B cell (primary cell): ENCODE measurements around the gene WDR36. TPM values are rescaled to one million over a fixed set of nuclear protein-coding genes. Genes with fewer than 3 reads are reported as not detected.

ENCODE experiments used
- ATAC-seq: fragments of 200-7000 bp; cut with Tn5 transposase; one replicate; pipeline ENCODE4 v1.10.0; 2021; ENCODE audit warnings: low read depth, mild to moderate bottlenecking, moderate number of reproducible peaks, moderate library complexity
- CTCF ChIA-PET: fragments of 350-600 bp; sonication (Branson Sonifier 250); formaldehyde crosslinking; loops from one replicate; lab custom pipeline; 2021; ENCODE audit warnings: antibody characterized with exemption, inconsistent platforms; lab: Charles Lee
- POLR2A ChIA-PET: fragments of 350-600 bp; sonication (Branson Sonifier 250); formaldehyde crosslinking; loops from one replicate; lab custom pipeline; 2021; ENCODE audit warnings: antibody characterized with exemption; lab: Charles Lee
- DNase-seq: peaks from one replicate; pipeline ENCODE4 v3.0.0; 2013
- H2AFZ ChIP-seq: 2 replicates; pipeline ENCODE4 v1.6.1; 2012; ENCODE audit warnings: mild to moderate bottlenecking, low read depth, low read length; ENCODE audit not compliant: insufficient read depth, poor library complexity, severe bottlenecking
- H3K27ac ChIP-seq, 2 donors: 1 replicate in 1 of 2; 2 replicates in 1 of 2; pipeline ENCODE4 v1.5.1; 2012 to 2013; ENCODE audit warnings: low read length in 2 of 2, mild to moderate bottlenecking in 2 of 2, moderate library complexity in 1 of 2
- H3K27me3 ChIP-seq, 4 experiments: fragments of 200-600 bp in 1 of 4; sonication (generic) in 1 of 4; replicated peaks in 1 of 4; 1 replicate in 2 of 4; 2 replicates in 2 of 4; pipeline versions ENCODE4 v1.6.1 to v1.7.0; 2013 to 2016; ENCODE audit warnings: low read length in 3 of 4, mild to moderate bottlenecking in 2 of 4, mixed read lengths in 1 of 4, moderate library complexity in 1 of 4; ENCODE audit not compliant: insufficient read depth in 4 of 4, control insufficient read depth in 3 of 4; ENCODE audit errors: control extremely low read depth in 1 of 4
- H3K36me3 ChIP-seq, 2 experiments: replicated peaks in 1 of 2; 1 replicate in 1 of 2; 2 replicates in 1 of 2; pipeline versions ENCODE4 v1.6.1 to v1.7.1; 2013; ENCODE audit warnings: low read length in 1 of 2; ENCODE audit not compliant: insufficient read depth in 2 of 2, control insufficient read depth in 1 of 2; ENCODE audit errors: control extremely low read depth in 1 of 2, extremely low read depth in 1 of 2
- H3K4me1 ChIP-seq, 2 donors: fragments of 200-600 bp in 1 of 2; sonication (generic) in 1 of 2; 1 replicate in 1 of 2; 2 replicates in 1 of 2; pipeline versions ENCODE4 v1.5.1 to v1.6.1; 2013 to 2017; ENCODE audit warnings: low read length in 2 of 2; ENCODE audit not compliant: control insufficient read depth in 2 of 2, insufficient read depth in 2 of 2
- H3K4me2 ChIP-seq: replicated peaks from 2 replicates; pipeline ENCODE3; 2012; ENCODE audit warnings: mild to moderate bottlenecking, low read depth, low read length; ENCODE audit not compliant: poor library complexity, severe bottlenecking
- H3K4me3 ChIP-seq, 5 experiments: fragments of 200-600 bp in 1 of 5; sonication (generic) in 1 of 5; 1 replicate in 3 of 5; 2 replicates in 2 of 5; pipeline versions ENCODE4 v1.5.1 to v1.7.0; 2011 to 2016; ENCODE audit warnings: low read length in 4 of 5, mild to moderate bottlenecking in 4 of 5, low read depth in 2 of 5, control low read depth in 1 of 5, moderate library complexity in 1 of 5; ENCODE audit not compliant: insufficient read depth in 1 of 5; ENCODE audit errors: control extremely low read depth in 1 of 5, extremely low read depth in 1 of 5
- H3K79me2 ChIP-seq: fragments of 200-600 bp; sonication (generic); one replicate; pipeline ENCODE4 v1.6.0; 2016; ENCODE audit warnings: low read length; ENCODE audit not compliant: control insufficient read depth, insufficient read depth
- H3K9ac ChIP-seq: fragments of 200-600 bp; sonication (generic); 2 replicates; pipeline ENCODE4 v1.6.1; 2017; ENCODE audit warnings: mild to moderate bottlenecking, low read length, moderate library complexity
- H3K9me3 ChIP-seq, 3 donors: one replicate each; pipeline versions ENCODE4 v1.6.1 to v1.7.1; 2013; ENCODE audit warnings: low read length in 2 of 3; ENCODE audit not compliant: control insufficient read depth in 2 of 3, insufficient read depth in 1 of 3; ENCODE audit errors: control extremely low read depth in 1 of 3
- H4K20me1 ChIP-seq: 2 replicates; pipeline ENCODE4 v1.6.0; 2012; ENCODE audit warnings: mild to moderate bottlenecking, low read length; ENCODE audit not compliant: insufficient read depth, control insufficient read depth, poor library complexity, severe bottlenecking
- H3K27ac Mint-ChIP-seq: one replicate; pipeline ENCODE4 v1.8.0; 2021; ENCODE audit warnings: mixed read lengths
- H3K27me3 Mint-ChIP-seq: one replicate; pipeline ENCODE4 v1.8.0; 2021; ENCODE audit warnings: mixed read lengths
- H3K4me1 Mint-ChIP-seq: one replicate; pipeline ENCODE4 v1.8.0; 2021; ENCODE audit warnings: mixed read lengths
- H3K4me3 Mint-ChIP-seq: one replicate; pipeline ENCODE4 v1.8.0; 2021; ENCODE audit warnings: mixed read lengths
- H3K9me3 Mint-ChIP-seq: one replicate; pipeline ENCODE4 v1.8.0; 2022; ENCODE audit warnings: mixed read lengths; ENCODE audit not compliant: insufficient read depth
- CTCF ChIP-seq: fragments of 200-600 bp; IDR thresholded peaks from one replicate; pipeline ENCODE4 v1.8.0; 2022; ENCODE audit warnings: antibody characterized with exemption, mild to moderate bottlenecking
- EZH2 ChIP-seq: IDR thresholded peaks from 2 replicates; pipeline ENCODE4 v1.6.1; 2012; ENCODE audit warnings: borderline replicate concordance, low read depth, mild to moderate bottlenecking, moderate library complexity, low read length; ENCODE audit not compliant: insufficient read depth, poor library complexity, severe bottlenecking
- WGBS: methylation state at CpG from one replicate; pipeline ENCODE4 v1.1.5; 2013; ENCODE audit warnings: missing lambda C conversion rate; ENCODE audit not compliant: insufficient coverage; 5-methylcytosine and 5-hydroxymethylcytosine counted together
- intact Hi-C: fragments of 100-400 bp; cut with micrococcal nuclease; formaldehyde crosslinking; loops from one replicate; pipeline ENCODE4 v1.10.0; 2022
- polyA plus RNA-seq: library from polyadenylated mRNA; depleted of rRNA; stranded (reverse); fragments of >200 nt; gene quantifications from 2 replicates; pipeline ENCODE4 v1.2.3, GENCODE V29; 2012
- total RNA-seq, 2 donors: library from RNA; stranded (reverse); fragments of 120-200 nt in 1 of 2; gene quantifications; 1 replicate in 1 of 2; 2 replicates in 1 of 2; pipeline versions ENCODE4 v1.2.3 to v1.2.4, GENCODE V29; 2013 to 2022

Gene WDR36
- total and polyA plus RNA-seq, 2 donors (not counting 1 experiment from before 2014, with no cell fraction given): 6.0 to 35.2 TPM

DNA sequence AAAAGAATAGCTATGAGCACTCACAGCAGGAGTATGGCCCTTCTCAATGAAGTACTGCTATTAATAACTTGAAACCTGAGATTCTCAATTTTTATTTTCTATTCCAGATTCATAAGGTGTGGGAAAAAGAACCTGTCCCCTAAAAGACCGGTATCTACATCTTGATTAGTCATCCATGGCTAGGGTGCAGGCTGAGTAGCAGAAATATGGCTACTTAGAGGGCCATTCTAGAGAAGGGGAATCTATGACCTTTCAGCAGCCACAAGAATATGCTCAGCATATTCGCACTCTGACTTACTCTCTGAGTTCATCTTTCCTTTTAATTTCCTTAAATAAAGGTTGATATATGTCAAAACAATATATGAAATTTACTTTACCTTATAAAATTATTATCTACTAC, 27.7 kb downstream of the WDR36 start:
- Histone ChIP-seq H3K4me3 (no peak overlapping the region), H4K20me1 (no peaks in the 10 kb centered on the region), H3K4me1 (no peaks in the 10 kb centered on the region), H3K4me2 (no peak overlapping the region), H2AFZ (no peak overlapping the region), H3K27me3 (no peaks in the 10 kb centered on the region), H3K36me3 (peaks cover 31 to 73% of the 10 kb centered on the region in 2 experiments), H3K9ac (no peak overlapping the region), H3K79me2 (no peaks in the 10 kb centered on the region), H3K27ac (no peak overlapping the region), H3K9me3 (no peaks in the 10 kb centered on the region)
- ATAC-seq (no peak), DNase-seq (no peak)
- ChIA-PET POLR2A (no interaction called here), CTCF (no interaction called here)
- TF ChIP-seq EZH2: no peak
- no peak for TF ChIP-seq CTCF
- intact Hi-C loops: loop anchor here (10.0 kb wide), 1 partner anchor 1665 kb away; no protein-coding TSS in a partner anchor
- Mint-ChIP-seq H3K27ac (no peak overlapping the region), H3K4me3 (no peak overlapping the region), H3K27me3 (no peaks in the 10 kb centered on the region), H3K9me3 (no peaks in the 10 kb centered on the region), H3K4me1 (peaks cover 3% of the 10 kb centered on the region)
- WGBS: no CpG with 5 or more reads among the region's 2 CpGs

DNA sequence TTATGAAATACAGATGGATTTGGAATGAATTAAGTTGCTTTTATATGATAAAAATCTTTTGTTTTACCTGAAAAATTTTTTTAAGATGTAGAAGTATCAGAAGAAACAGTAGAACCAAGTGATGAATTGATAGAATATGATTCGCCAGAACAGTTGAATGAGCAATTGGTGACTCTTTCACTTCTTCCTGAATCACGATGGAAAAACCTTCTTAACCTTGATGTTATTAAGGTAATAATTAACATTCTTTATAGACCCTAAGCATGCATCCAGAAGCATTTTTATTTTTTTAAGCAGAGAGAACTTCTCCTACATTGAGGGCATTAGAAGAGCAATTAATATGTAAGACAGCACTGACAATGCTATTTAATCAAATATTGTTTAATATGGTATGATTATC, 28.8 kb downstream of the WDR36 start:
- H3K27me3 ChIP-seq: no peaks in the 10 kb centered on the region
- no peaks in the 10 kb centered on the region for H3K9me3 ChIP-seq
- intact Hi-C loops: loop anchor here (10.0 kb wide), 1 partner anchor 1664 kb away; no protein-coding TSS in a partner anchor
- H2AFZ ChIP-seq: no peak overlapping the region
- H3K27ac ChIP-seq: no peak overlapping the region
- H3K79me2 ChIP-seq: no peaks in the 10 kb centered on the region
- ChIA-PET POLR2A (no interaction called here), CTCF (interaction anchor here (0.6 kb wide), 1 partner anchor 1727 kb away, joined by 3 read pairs; no protein-coding TSS in a partner anchor)
- Mint-ChIP-seq H3K4me3 (no peak overlapping the region), H3K27ac (no peak overlapping the region), H3K9me3 (no peaks in the 10 kb centered on the region), H3K27me3 (no peaks in the 10 kb centered on the region), H3K4me1 (peaks cover 2% of the 10 kb centered on the region)
- H4K20me1 ChIP-seq: no peaks in the 10 kb centered on the region
- WGBS: no CpG with 5 or more reads among the region's 2 CpGs
- H3K4me2 ChIP-seq: no peak overlapping the region
- no peak for ATAC-seq
- TF ChIP-seq CTCF (no peak), EZH2 (no peak)
- peaks cover 32 to 75% of the 10 kb centered on the region in 2 experiments for H3K36me3 ChIP-seq
- H3K4me3 ChIP-seq: no peak overlapping the region
- no peaks in the 10 kb centered on the region for H3K4me1 ChIP-seq
- DNase-seq: no peak
- no peak overlapping the region for H3K9ac ChIP-seq
